Heart left ventricle (tissue), 16 donors: ENCODE measurements around the gene GLYR1. TPM values are rescaled to one million over a fixed set of nuclear protein-coding genes. Genes with fewer than 3 reads are reported as not detected.

ENCODE experiments used
- ATAC-seq, 4 donors: fragments of 200-7000 bp; cut with Tn5 transposase; one replicate each; pipeline ENCODE4 v1.9.1; 2020 to 2022; ENCODE audit warnings: moderate library complexity in 4 of 4, mild to moderate bottlenecking in 3 of 4, moderate number of reproducible peaks in 1 of 4
- DNase-seq, 5 donors: peaks; one replicate each; pipeline ENCODE4 v3.0.0-alpha.2; 2020
- H3K27ac ChIP-seq, 12 donors: fragments of 200-600 bp; sonication (generic) in 4 of 12; one replicate each; pipeline versions ENCODE4 v1.5.0 to v1.8.0; 2016 to 2022; ENCODE audit warnings: mild to moderate bottlenecking in 2 of 12
- H3K27me3 ChIP-seq, 9 donors: fragments of 200-600 bp; sonication (generic) in 2 of 9; one replicate each; pipeline versions ENCODE4 v1.5.1 to v1.8.0; 2016 to 2022; ENCODE audit warnings: mild to moderate bottlenecking in 3 of 9
- H3K36me3 ChIP-seq, 9 donors: fragments of 200-600 bp; sonication (generic) in 2 of 9; one replicate each; pipeline versions ENCODE4 v1.5.0 to v1.8.0; 2018 to 2022; ENCODE audit warnings: mild to moderate bottlenecking in 2 of 9
- H3K4me1 ChIP-seq, 12 donors: fragments of 200-600 bp; sonication (generic) in 4 of 12; one replicate each; pipeline versions ENCODE4 v1.5.0 to v1.8.0; 2016 to 2022; ENCODE audit warnings: mild to moderate bottlenecking in 3 of 12
- H3K4me3 ChIP-seq, 12 donors: fragments of 200-600 bp; sonication (generic) in 4 of 12; one replicate each; pipeline versions ENCODE4 v1.5.0 to v1.8.0; 2017 to 2022; ENCODE audit warnings: mild to moderate bottlenecking in 9 of 12, moderate library complexity in 4 of 12
- H3K9me3 ChIP-seq, 12 donors: fragments of 200-600 bp; sonication (generic) in 4 of 12; one replicate each; pipeline versions ENCODE4 v1.5.0 to v1.8.0; 2016 to 2022; ENCODE audit warnings: mild to moderate bottlenecking in 1 of 12
- POLR2A ChIP-seq, 2 donors: fragments of 450-650 bp; IDR thresholded peaks; one replicate each; pipeline ENCODE4 v1.6.1; 2017; ENCODE audit warnings: antibody characterized with exemption in 2 of 2, mild to moderate bottlenecking in 2 of 2, moderate library complexity in 2 of 2
- WGBS, 4 donors: extraction: QIAGEN DNeasy Blood & Tissue Kit in 2 of 4; methylation state at CpG; one replicate each; pipeline versions ENCODE4 v1.1.5 to v1.1.7; 2013 to 2018; 5-methylcytosine and 5-hydroxymethylcytosine counted together
- intact Hi-C, 10 donors: fragments of 100-400 bp; cut with DNase I; formaldehyde crosslinking; loops; one replicate each; pipeline versions ENCODE4 v1.11.1 to v1.14.2; 2022
- polyA plus RNA-seq, 2 donors: library from polyadenylated mRNA; stranded (reverse); fragments of 200-250 nt; gene quantifications; one replicate each; pipeline ENCODE4 v1.2.3, GENCODE V29; 2013
- total RNA-seq, 9 donors: library from RNA; depleted of rRNA in 2 of 9; stranded (reverse); fragments of >200 nt in 2 of 9; fragmentation: NEBNext Ultra II Directional in 3 of 9; extraction: Animal tissue kit (Norgen Biotek cat#: 25700) in 3 of 9; gene quantifications; one replicate each; pipeline versions ENCODE4 v1.1.0 to v1.2.4, GENCODE V29; 2016 to 2023
- TF ChIP-seq, protein P1 (sequence below), 12 donors: fragments of 200-600 bp; sonication (generic) in 4 of 12; IDR thresholded peaks; one replicate each; pipeline versions ENCODE4 v1.5.0 to v1.8.0; 2018 to 2022; ENCODE audit warnings: antibody characterized with exemption in 12 of 12, mild to moderate bottlenecking in 5 of 12
- donor health status: ischemic (EF 13 %, LVEDD 7.1; RV severe dilation, severe dysfunction).
- donor health status: healthy with polysubstance abuse.
- donor health status: DM: no; HTN: yes; CAD: no.
- donor health status: DM: no; HTN: no; CAD: no.
- donor health status: ischemic (EF 25% LVEDD 6.9; RV normal size, moderate dysfunction).
- donor health status: ischemic (EF 25% LVEDD 5.7; RV mildly dilated, moderate dysfunction).
- donor health status: healthy.
- donor health status: DM: yes; HTN: yes; CAD: no.
- donor health status: ischemic (EF 35%, LVEDD 5.7; RV mildly dilated, moderate dysfunction).
- donor health status: nonischemic (EF 11% LVEDD 7.7; RV severe dilation, severe dysfunction).
- donor health status: DM: yes; HTN: yes; CAD: no.
- donor health status: PGD.
- donor health status: ischemic (EF 29% LVEDD 5.4; RV normal size, mild dysfunction).
- donor health status: nonischemic (EF 23%, LVEDD 6.1; RV moderate dilation, normal function).

Gene GLYR1
- total and polyA plus RNA-seq, 11 donors = 51.3 to 96.6 (median 74.9) TPM

DNA sequence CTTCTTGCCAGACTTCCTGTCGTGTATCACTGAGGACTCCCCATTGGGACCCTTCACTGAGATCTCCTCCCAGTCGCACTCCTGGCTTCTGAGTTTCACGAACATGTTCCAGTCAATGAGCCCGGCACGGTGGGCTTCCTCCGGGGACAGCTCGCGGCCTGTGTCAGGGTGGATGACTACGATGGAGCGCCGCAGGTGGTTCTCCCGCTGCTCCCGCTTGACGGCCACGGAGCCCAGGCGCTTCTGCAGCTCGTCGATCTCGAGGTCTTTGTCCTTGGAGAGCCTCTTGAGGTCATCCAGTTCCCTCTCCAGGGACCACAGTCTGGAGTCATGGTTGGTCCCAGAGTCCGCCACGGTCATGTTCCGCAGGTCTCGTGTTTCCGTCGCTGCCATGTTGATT, 36.4 kb upstream of the GLYR1 start:
- 96 to 98% (median 96%) methylated on average over 8 to 25 of the region's 25 CpGs for WGBS, 4 donors
- Histone ChIP-seq H3K4me3 (no peak overlapping the region), H3K27me3 (no peaks in the 10 kb centered on the region), H3K36me3 (peaks cover 15 to 100% (median 95%) of the 10 kb centered on the region in 9 donors), H3K9me3 (no peaks in the 10 kb centered on the region), H3K4me1 (peaks cover 0 to 18% (median 11%) of the 10 kb centered on the region in 12 donors), H3K27ac (peak overlapping the region in 5 of 12 donors; percentile 13 to 67 (median 38))
- DNase-seq = no peak
- TF ChIP-seq POLR2A (IDR thresholded peaks at IDR 0.05) = no peak
- TF ChIP-seq, protein P1, sequence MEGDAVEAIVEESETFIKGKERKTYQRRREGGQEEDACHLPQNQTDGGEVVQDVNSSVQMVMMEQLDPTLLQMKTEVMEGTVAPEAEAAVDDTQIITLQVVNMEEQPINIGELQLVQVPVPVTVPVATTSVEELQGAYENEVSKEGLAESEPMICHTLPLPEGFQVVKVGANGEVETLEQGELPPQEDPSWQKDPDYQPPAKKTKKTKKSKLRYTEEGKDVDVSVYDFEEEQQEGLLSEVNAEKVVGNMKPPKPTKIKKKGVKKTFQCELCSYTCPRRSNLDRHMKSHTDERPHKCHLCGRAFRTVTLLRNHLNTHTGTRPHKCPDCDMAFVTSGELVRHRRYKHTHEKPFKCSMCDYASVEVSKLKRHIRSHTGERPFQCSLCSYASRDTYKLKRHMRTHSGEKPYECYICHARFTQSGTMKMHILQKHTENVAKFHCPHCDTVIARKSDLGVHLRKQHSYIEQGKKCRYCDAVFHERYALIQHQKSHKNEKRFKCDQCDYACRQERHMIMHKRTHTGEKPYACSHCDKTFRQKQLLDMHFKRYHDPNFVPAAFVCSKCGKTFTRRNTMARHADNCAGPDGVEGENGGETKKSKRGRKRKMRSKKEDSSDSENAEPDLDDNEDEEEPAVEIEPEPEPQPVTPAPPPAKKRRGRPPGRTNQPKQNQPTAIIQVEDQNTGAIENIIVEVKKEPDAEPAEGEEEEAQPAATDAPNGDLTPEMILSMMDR (IDR thresholded peaks at IDR 0.05) = no peak
- ATAC-seq = no peak
- intact Hi-C loops = no loop called here

DNA sequence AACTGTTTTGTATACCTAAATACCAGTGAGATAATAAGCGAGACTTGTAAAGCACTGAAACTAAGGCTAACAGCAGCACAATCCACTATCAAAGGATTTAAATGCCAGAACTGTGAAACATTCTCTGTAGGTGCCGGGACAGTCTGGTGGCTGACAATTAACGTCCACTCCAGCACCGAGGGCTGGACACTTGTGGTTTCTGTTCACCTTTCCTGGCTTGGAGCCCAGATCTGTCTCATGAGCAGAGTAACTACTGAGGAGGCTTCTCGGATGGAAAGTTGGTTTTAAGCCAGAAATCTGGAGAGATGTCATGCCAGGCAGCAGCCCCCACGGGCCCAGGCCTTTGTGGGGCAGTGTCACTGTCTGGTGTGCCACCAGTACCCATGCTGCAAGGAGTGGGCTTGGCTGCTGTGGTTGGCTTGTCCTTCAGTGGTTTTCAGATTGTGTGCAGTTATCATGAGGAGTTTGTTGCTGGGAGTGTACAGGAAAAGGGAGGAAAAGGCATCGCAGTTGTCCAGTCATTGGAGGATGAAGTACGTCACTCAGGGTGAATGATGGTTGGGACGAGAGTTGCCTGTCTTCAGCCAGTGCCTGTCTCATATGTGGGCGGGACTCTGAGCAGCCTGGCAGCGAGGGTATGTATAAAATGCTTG, 35.7 kb upstream of the GLYR1 start:
- intact Hi-C loops = no loop called here
- peaks cover 0 to 18% (median 11%) of the 10 kb centered on the region in 12 donors for H3K4me1 ChIP-seq
- no peak for TF ChIP-seq POLR2A (IDR thresholded peaks at IDR 0.05)
- TF ChIP-seq, protein P1 (IDR thresholded peaks at IDR 0.05) = no peak
- peak; percentile 71 to 85 (median 78) for ATAC-seq
- H3K36me3 ChIP-seq = peaks cover 15 to 100% (median 96%) of the 10 kb centered on the region in 9 donors
- H3K9me3 ChIP-seq = no peaks in the 10 kb centered on the region
- 44 to 61% (median 59%) methylated on average over 10 to 11 of the region's 11 CpGs for WGBS, 4 donors
- H3K4me3 ChIP-seq = no peak overlapping the region
- H3K27me3 ChIP-seq = no peaks in the 10 kb centered on the region
- peak in 4 of 5 donors; percentile 43 to 71 (median 54) for DNase-seq
- H3K27ac ChIP-seq = peak overlapping the region in 6 of 12 donors; percentile 13 to 67 (median 34)

DNA sequence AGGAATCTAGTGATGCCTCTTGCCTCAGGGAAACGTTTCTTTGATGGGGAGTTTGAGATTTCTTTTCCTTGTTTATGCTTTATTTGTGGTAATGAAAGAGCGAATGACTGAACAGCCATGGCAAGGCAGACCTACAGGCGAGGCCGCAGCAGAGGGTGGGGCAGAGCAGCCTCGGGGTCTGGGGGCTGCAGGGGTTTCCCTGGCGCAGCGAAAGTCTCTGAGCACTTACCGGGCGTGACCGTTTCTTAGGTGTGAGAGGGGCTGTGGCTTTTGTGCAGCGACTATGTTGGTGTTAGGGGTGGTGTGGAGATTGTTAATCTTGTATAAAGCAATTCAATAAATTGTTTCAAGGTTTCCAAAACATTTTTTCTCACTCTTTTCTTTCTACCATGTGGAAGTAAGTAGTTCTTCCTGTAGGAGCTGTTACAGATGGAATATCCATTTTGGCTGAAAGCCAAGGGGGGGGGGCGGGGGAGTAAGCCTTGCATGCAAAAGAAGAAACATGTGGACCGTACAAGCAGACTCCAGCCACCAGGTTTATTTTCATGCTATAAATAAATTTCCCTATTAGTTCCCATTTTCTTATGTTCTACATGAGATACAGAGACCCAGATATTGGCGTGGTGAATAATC, 35.0 kb upstream of the GLYR1 start:
- TF ChIP-seq, protein P1 (IDR thresholded peaks at IDR 0.05) = no peak
- no peak for TF ChIP-seq POLR2A (IDR thresholded peaks at IDR 0.05)
- Histone ChIP-seq H3K4me1 (peaks cover 0 to 18% (median 11%) of the 10 kb centered on the region in 12 donors), H3K27ac (peak overlapping the region in 7 of 12 donors; percentile 13 to 67 (median 31)), H3K4me3 (no peak overlapping the region), H3K36me3 (peaks cover 15 to 100% (median 96%) of the 10 kb centered on the region in 9 donors), H3K9me3 (no peaks in the 10 kb centered on the region), H3K27me3 (no peaks in the 10 kb centered on the region)
- 64 to 75% (median 69%) methylated on average over 14 of the region's 14 CpGs for WGBS, 4 donors
- ATAC-seq (no peak), DNase-seq (no peak)
- intact Hi-C loops = no loop called here

DNA sequence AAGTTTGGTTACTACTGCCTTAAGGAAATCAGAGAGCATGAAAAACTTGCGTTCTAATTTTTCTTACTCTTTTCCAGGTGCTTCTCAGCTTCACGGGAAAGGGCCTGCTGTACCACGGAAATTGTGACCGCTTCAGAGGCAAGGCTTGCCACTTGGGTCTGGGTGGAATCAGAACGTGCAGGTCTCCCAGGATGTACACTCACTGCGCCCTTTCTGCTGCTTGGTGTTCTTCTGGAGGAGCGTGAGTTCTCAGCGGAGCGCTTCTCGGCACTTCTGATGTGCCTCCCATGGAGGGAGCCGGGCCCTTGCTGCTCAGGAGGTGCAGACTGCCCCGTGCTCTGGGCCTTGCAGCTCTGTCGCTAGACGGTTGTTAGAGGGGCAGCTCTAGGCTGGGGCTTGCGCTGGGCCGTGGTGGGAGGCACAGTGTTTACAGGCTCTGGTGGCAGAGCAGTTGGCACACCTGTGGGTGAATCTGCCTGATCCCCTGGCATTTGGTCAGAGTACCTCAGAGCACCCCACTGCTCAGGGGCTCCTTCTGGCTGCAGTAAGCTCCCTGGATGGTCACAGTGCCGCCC, 33.0 kb upstream of the GLYR1 start:
- TF ChIP-seq POLR2A (IDR thresholded peaks at IDR 0.05) = no peak
- TF ChIP-seq, protein P1 (IDR thresholded peaks at IDR 0.05) = no peak
- Histone ChIP-seq H3K4me3 (no peak overlapping the region), H3K4me1 (peaks cover 0 to 18% (median 11%) of the 10 kb centered on the region in 12 donors), H3K36me3 (peaks cover 15 to 100% (median 96%) of the 10 kb centered on the region in 9 donors), H3K27me3 (no peaks in the 10 kb centered on the region), H3K27ac (no peak overlapping the region), H3K9me3 (no peaks in the 10 kb centered on the region)
- 91 to 96% (median 95%) methylated on average over 10 to 17 of the region's 17 CpGs for WGBS, 4 donors
- DNase-seq = no peak
- no peak for ATAC-seq
- intact Hi-C loops = no loop called here
